Measurements from ENCODE around the gene GPRIN3.
A peak's percentile ranks its signal among the peaks of the same experiment; 100 is the strongest.

GPRIN3 gene

GRCh38 chr4:89253935-89254334 is 53.7 kb downstream of the GPRIN3 start:
- FAIRE-seq: no peak

DNA sequence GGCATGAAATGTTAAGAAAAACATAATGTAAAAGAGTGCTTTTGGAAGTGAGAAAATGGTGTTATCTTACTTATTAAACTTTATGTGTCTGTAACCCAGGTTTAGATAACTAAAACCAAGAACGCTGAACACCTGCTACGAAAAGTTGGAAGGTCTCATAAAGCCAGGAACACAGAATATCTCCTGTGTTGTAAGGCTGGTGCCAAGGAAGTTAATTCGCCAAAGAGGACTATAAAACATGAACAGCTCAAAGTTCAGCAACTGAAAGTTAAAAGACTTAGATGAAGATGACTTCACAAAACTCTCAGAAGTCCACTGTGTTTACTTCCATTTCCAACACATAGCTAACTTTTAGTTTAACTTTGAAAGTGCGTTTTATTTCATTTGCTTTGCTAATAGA is 54.3 kb downstream of the GPRIN3 start:
- FAIRE-seq: no peak

GRCh38 chr4:89251396-89251795 is 56.2 kb downstream of the GPRIN3 start:
- FAIRE-seq: no peak

DNA sequence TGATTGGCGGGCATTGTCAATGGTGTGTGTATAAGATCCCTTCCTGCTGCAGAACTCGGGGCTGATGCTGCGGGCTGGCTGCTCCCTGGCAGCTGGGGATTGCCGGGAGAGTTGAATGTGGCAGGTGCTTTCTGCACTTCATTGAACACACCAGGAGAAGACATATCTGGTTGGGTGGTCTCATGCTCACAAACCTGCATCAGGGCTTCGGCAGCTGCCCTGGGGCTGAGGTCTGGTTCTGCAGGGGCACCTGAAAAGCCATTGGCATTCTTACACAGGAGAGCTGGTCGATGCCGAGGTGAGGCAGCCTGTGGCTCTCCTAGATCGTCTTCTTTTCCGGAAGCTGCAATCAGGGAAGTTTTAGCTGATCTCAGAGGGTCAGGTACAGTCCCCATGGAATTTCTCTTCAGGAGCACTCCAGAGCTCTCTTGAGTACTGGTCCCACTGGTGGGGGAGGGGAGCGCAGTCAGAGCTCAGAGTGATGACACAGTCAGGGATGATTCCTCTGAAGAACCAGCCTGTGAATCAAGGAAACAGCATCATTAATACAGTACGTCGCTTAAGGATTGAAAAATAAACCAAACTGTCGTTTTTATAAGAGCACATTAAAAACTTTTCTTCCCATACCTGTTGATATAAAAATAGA is 57.8 kb downstream of the GPRIN3 start:
- FAIRE-seq: no peak

DNA sequence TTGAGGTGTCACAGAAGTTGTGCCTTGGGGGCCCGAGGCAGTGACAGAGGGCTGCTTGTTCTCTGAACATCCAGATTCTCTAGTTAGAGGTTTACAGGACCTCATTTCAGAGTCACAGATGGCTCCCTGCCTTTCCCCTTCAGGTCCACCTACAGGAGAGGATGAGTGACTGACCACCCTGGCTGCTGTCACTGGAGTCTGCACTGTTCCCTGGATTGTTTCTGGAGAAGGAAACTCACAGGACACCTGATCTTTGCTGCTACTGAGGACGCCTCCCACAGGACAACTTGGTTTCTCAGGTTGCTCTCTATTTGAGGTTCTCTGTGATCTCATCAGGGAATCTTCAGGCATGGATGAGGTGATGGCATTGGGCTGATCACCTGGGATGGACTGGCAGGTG is 58.3 kb downstream of the GPRIN3 start:
- FAIRE-seq: no peak

DNA sequence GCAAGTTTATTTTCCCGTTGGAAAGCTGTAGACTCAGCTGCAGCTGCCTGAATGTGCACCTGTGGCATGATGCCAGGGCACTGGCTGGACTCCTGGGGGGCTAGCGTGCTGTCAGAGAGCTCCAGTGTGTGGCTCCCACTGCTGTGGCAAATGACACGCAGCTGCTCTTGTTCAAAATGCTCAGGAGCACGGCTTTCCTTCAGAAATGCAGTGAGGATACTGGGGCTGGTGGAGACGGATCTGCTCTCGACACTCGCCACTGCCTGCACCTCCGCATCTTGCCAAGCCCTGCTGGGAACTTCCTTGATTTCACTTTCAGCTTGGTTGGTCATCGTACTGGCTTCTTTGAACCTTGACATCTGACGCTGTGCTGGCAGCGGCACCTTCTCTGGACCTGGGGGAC is 58.7 kb downstream of the GPRIN3 start:
- FAIRE-seq: no peak

GRCh38 chr4:89247951-89248350 is 59.6 kb downstream of the GPRIN3 start:
- FAIRE-seq: no peak

DNA sequence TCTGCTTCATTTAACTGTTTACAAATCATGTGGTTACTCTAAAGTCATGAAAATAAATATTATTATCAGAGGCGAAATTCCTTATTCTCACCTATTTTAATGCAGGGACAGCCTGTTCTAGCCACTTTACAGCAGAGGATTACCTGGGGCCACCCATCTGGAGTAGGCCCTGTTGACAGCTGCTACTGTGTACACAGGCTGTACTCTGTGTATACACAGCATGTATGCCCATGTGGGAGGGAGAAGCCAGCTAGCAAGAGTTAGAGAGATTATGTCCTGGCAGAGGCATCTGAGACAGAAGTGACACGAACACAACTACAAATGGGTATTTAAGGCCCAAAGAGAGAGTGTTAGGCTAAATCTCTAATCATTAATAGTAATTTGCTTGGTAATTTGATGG is 62.1 kb downstream of the GPRIN3 start:
- FAIRE-seq: no peak

DNA sequence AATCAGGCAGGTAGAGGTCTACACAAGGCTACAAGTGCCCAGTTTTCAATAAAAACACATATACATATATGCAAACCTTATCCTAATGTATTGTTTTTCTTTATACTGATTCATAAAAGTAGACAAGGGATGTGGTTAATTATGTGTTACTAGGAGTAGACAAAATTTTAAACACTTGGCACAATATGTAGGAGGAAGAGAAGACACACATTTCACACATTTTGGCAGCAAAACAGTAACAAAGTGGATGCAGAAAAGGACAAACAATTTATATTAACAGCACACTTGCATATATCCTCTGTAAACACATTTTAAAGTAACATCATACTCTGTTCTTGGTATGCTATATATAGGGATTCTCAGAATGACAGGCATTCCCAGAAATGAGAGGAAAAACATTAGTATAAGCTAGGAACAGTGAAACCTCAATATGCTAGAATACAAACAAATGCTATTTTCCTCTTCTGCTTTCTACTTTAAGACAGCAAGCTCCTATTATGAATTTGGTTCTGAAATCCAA is 63.8 kb downstream of the GPRIN3 start:
- no peak for FAIRE-seq

- no peak for FAIRE-seq
These were observed 64.5 kb downstream of the GPRIN3 start for GRCh38 chr4:89242864-89243732.

- no peak for FAIRE-seq
These were observed 65.4 kb downstream of the GPRIN3 start for GRCh38 chr4:89242216-89242615.

DNA sequence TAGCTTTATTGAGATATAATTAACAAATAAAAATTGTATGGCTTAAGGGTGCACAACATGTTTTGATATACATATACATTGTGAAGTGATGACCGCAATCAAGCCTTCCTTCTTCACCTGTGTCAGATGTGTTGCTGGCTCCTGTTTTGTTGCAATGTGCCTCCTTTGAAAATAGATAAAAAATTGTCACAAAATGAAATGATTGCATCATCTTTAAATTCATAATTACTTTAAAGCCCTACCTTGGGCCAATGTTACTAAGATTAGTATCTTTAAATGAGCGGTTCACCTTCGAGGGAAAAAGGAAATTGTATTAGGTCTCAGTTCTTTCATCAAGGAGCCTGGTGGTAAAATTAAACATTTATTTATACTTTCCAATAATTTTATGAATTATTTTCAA is 77.3 kb downstream of the GPRIN3 start:
- no peak for FAIRE-seq

- peak; percentile 95 for FAIRE-seq
These were observed 80.7 kb downstream of the GPRIN3 start for GRCh38 chr4:89226665-89227574.

GRCh38 chr4:89222170-89222569 is 85.4 kb downstream of the GPRIN3 start:
- no peak for FAIRE-seq

GRCh38 chr4:89221167-89221867 is 86.3 kb downstream of the GPRIN3 start:
- FAIRE-seq: no peak

- no peak for FAIRE-seq
These were observed 89.0 kb downstream of the GPRIN3 start for GRCh38 chr4:89218587-89218986.

DNA sequence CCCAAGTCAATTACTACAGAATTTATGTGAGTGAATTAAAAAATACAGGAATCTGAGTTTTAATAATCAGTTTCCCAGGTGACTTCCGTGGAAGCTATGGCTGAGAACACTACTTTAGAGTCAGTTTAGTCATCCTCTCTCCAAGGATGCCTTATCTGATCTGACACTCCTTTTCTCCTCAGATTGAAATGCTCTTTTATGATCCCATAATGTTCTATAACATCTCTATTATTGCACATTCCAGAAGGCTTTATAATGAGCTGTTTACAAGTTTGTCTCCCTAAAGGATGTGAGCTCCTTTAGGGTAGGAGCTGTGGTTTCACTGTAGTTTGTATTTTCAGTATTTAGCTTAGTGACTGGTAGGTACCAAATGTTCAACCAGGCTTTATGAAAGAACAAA is 90.0 kb downstream of the GPRIN3 start:
- no peak for FAIRE-seq

DNA sequence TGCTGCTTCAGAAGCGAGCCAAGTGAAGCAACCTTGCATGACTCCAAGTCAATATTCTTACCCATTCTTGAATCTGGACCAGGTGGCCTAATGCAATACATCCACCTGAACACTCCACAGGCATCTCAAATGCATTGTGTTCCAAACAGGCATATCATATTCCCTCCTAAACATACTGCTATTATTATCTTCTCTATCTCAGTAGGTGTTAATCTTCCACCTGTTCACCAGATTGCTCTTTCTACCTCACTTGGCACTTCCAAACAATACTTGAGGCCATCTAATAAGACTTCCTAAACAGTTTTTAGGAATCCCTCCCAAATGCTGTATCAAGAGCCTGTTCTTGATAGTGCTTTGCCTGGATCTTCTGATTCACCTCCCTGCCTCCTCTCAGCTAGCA is 90.7 kb downstream of the GPRIN3 start:
- FAIRE-seq: no peak

GRCh38 chr4:89216422-89216821 is 91.2 kb downstream of the GPRIN3 start:
- no peak for FAIRE-seq

DNA sequence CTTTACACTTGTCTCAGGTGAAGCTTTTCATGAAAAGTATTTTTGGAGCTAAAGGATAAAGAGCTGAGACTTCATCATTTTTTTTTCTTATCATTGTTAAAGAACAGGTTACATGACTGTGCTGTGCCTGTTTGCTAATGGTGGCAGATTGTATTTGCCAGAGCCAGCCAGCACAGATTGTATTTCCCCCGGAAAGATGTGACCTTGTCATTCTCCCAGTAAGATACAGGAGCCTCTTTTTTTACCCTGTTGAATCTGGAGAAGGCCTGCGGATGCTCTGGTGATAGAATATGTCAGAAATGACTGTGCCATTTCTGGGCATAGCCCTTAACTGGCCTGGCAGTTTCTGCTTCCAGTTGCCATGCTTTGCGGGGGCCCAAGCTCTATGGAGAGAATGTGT is 91.9 kb downstream of the GPRIN3 start:
- FAIRE-seq: no peak

DNA sequence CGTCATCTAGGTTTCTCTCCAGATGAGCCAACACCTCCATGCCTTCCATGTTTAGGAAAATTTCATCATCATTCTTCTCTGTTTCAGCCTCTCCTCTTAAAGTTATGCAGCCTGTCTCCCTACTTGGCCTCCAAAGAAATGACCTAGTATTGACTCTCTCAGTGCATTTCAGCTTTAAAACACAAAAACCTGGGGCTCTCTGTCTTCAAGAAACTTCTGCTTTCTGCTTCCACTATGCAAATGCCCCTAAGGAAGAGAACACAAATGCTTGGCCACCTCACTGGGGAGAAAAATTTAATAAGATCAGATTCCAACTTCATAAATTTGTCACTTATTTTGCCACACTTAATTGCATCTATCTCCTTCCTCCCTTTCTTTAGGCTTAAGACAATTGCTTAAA is 93.3 kb downstream of the GPRIN3 start:
- FAIRE-seq: no peak

DNA sequence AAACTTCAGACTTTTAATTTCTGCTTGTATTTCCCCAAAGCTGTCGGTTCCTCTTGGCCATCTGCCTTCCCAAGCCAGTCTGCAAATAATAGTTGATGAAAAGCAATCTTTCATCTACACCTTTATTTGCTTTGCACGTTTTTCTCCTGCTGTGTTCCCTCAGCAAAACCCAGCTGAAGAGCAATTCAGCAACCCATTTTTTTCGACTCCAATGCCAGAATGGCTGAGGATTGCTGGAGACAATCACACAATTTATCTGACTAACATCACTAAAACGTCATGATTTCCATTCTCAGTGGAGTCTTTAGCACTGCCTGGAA is 94.3 kb downstream of the GPRIN3 start:
- no peak for FAIRE-seq
